Liver (tissue), 9 donors: ENCODE data around the gene GNB1. TPM values are rescaled to one million over a fixed set of nuclear protein-coding genes. Genes with fewer than 3 reads are reported as not detected.

Source experiments
- DNase-seq: peaks from one replicate; pipeline ENCODE4 v3.0.0-alpha.2; 2017; ENCODE audit warnings: low spot score
- H3K27ac ChIP-seq, 2 donors: one replicate each; pipeline ENCODE4 v1.7.0; 2013; ENCODE audit warnings: inconsistent platforms in 2 of 2, low read length in 2 of 2, control low read depth in 1 of 2, low read depth in 1 of 2, mild to moderate bottlenecking in 1 of 2
- H3K27me3 ChIP-seq, 4 donors: one replicate each; pipeline versions ENCODE4 v1.6.1 to v1.7.0; 2013; ENCODE audit warnings: low read length in 3 of 4, inconsistent platforms in 1 of 4, mild to moderate bottlenecking in 1 of 4, moderate library complexity in 1 of 4; ENCODE audit not compliant: control insufficient read depth in 4 of 4, insufficient read depth in 4 of 4
- H3K36me3 ChIP-seq, 4 donors: one replicate each; pipeline versions ENCODE4 v1.6.1 to v1.7.0; 2013; ENCODE audit warnings: low read length in 3 of 4, mild to moderate bottlenecking in 3 of 4, low read depth in 1 of 4, moderate library complexity in 1 of 4; ENCODE audit not compliant: control insufficient read depth in 4 of 4, insufficient read depth in 3 of 4
- H3K4me1 ChIP-seq, 4 donors: one replicate each; pipeline versions ENCODE4 v1.6.1 to v1.7.0; 2013; ENCODE audit warnings: low read length in 3 of 4, mild to moderate bottlenecking in 3 of 4, moderate library complexity in 1 of 4; ENCODE audit not compliant: control insufficient read depth in 4 of 4, insufficient read depth in 4 of 4
- H3K4me3 ChIP-seq, 3 donors: one replicate each; pipeline versions ENCODE4 v1.6.1 to v1.7.0; 2013; ENCODE audit warnings: low read length in 3 of 3, control low read depth in 1 of 3, low read depth in 1 of 3, mild to moderate bottlenecking in 1 of 3
- H3K9ac ChIP-seq, 2 donors: one replicate each; pipeline ENCODE4 v1.7.0; 2013; ENCODE audit warnings: low read length in 2 of 2, mild to moderate bottlenecking in 2 of 2, moderate library complexity in 2 of 2, control low read depth in 1 of 2, low read depth in 1 of 2
- H3K9me3 ChIP-seq, 4 donors: one replicate each; pipeline versions ENCODE4 v1.6.1 to v1.7.0; 2013; ENCODE audit warnings: low read length in 3 of 4; ENCODE audit not compliant: control insufficient read depth in 4 of 4
- ATF3 ChIP-seq: IDR thresholded peaks from 2 replicates; pipeline ENCODE4 v1.6.1; 2016; ENCODE audit warnings: antibody characterized with exemption
- CTCF ChIP-seq: fragments of 150-350 bp; IDR thresholded peaks from 2 replicates; pipeline ENCODE4 v1.5.1; 2017; ENCODE audit warnings: improper control_type of control experiment, low read depth, low read length; ENCODE audit not compliant: missing input control
- HNF4A ChIP-seq, 2 donors: conservative IDR thresholded peaks; 2 replicates each; pipeline ENCODE4 v1.6.1; 2016; ENCODE audit warnings: antibody characterized with exemption in 2 of 2, mild to moderate bottlenecking in 2 of 2
- HNF4G ChIP-seq: IDR thresholded peaks from 2 replicates; pipeline ENCODE4 v1.6.1; 2016; ENCODE audit warnings: antibody characterized with exemption
- MAX ChIP-seq: IDR thresholded peaks from 2 replicates; pipeline ENCODE4 v1.6.1; 2016; ENCODE audit warnings: antibody characterized with exemption
- NR2F2 ChIP-seq: IDR thresholded peaks from 2 replicates; pipeline ENCODE4 v1.6.1; 2016; ENCODE audit warnings: antibody characterized with exemption
- REST ChIP-seq: IDR thresholded peaks from 2 replicates; pipeline ENCODE4 v1.6.1; 2016; ENCODE audit warnings: antibody characterized with exemption, mild to moderate bottlenecking
- RXRA ChIP-seq, 2 donors: IDR thresholded peaks; 2 replicates each; pipeline ENCODE4 v1.6.1; 2017 to 2018; ENCODE audit warnings: antibody characterized with exemption in 2 of 2, mild to moderate bottlenecking in 1 of 2
- TAF1 ChIP-seq: conservative IDR thresholded peaks from 2 replicates; pipeline ENCODE4 v1.6.1; 2016; ENCODE audit warnings: antibody characterized with exemption, mild to moderate bottlenecking
- ZBTB33 ChIP-seq: IDR thresholded peaks from 2 replicates; pipeline ENCODE4 v1.6.1; 2016; ENCODE audit warnings: antibody characterized with exemption
- WGBS: extraction: QIAGEN DNeasy Blood & Tissue Kit; methylation state at CpG from one replicate; pipeline ENCODE4 v1.1.7; 2013; 5-methylcytosine and 5-hydroxymethylcytosine counted together
- polyA plus RNA-seq, 2 donors: library from polyadenylated mRNA; stranded (reverse) in 1 of 2; unstranded in 1 of 2; fragments of 200-250 nt in 1 of 2; fragments of >200 nt in 1 of 2; fragmentation: Nextera tagmentation in 1 of 2; extraction: Ambion mirVana in 1 of 2; gene quantifications; one replicate each; pipeline versions ENCODE4 v1.2.1 to v1.2.3, GENCODE V29; 2013 to 2015
- total RNA-seq, 2 donors: library from RNA; depleted of rRNA; stranded (reverse); fragments of >200 nt; gene quantifications; one replicate each; pipeline ENCODE4 v1.2.3, GENCODE V29; 2014
- donor health status: healthy.
- donor health status: healthy.
- donor health status: healthy.
- donor health status: healthy.
- donor health status: healthy.

Gene GNB1
- total and polyA plus RNA-seq, 4 donors: 22.3 to 68.5 (median 52.7) TPM

GRCh38 chr1:1763657-1764621, 126.9 kb downstream of the GNB1 start (continued):
- peak; percentile 86 for TF ChIP-seq MAX

GRCh38 chr1:1761504-1762376, 129.1 kb downstream of the GNB1 start:
- Histone ChIP-seq H3K9ac (no peak overlapping the region), H3K9me3 (no peaks in the 10 kb centered on the region), H3K36me3 (peaks cover 5 to 11% (median 10%) of the 10 kb centered on the region in 4 donors), H3K4me1 (peaks cover 15 to 53% (median 35%) of the 10 kb centered on the region in 4 donors), H3K27ac (no peak overlapping the region), H3K27me3 (no peaks in the 10 kb centered on the region), H3K4me3 (no peak overlapping the region)
- 96% methylated on average over 23 of the region's 23 CpGs for WGBS
- DNase-seq: no peak
- TF ChIP-seq HNF4G (no peak), REST (no peak), ATF3 (no peak), NR2F2 (no peak), CTCF (no peak), ZBTB33 (no peak), MAX (no peak), TAF1 (no peak), HNF4A (conservative IDR thresholded peaks at IDR 0.05) (no peak), RXRA (IDR thresholded peaks at IDR 0.05) (no peak)
